Sigmoid colon (tissue), 4 donors: ENCODE data around the gene ATRNL1.

ENCODE experiments used
- EP300 ChIP-seq, 4 donors: sonication (generic); formaldehyde crosslinking; IDR thresholded peaks; one replicate each; pipeline ENCODE4 v1.6.1; 2017; ENCODE audit warnings: antibody characterized with exemption in 4 of 4
- POLR2A ChIP-seq, 2 donors: fragments of 450-650 bp; IDR thresholded peaks; one replicate each; pipeline ENCODE4 v1.6.1; 2016; ENCODE audit warnings: antibody characterized with exemption in 2 of 2, mild to moderate bottlenecking in 2 of 2, moderate library complexity in 2 of 2
- POLR2AphosphoS5 ChIP-seq, 4 donors: sonication (generic); formaldehyde crosslinking; IDR thresholded peaks; one replicate each; pipeline ENCODE4 v1.6.1; 2017; ENCODE audit warnings: antibody characterized with exemption in 4 of 4
- TF ChIP-seq, protein P1 (sequence below), 4 experiments: fragments of 450-650 bp in 3 of 4; fragments of 200-600 bp in 1 of 4; IDR thresholded peaks; one replicate each; pipeline ENCODE4 v1.5.1; 2016 to 2019; ENCODE audit warnings: antibody characterized with exemption in 4 of 4, mild to moderate bottlenecking in 3 of 4, moderate library complexity in 2 of 4

DNA sequence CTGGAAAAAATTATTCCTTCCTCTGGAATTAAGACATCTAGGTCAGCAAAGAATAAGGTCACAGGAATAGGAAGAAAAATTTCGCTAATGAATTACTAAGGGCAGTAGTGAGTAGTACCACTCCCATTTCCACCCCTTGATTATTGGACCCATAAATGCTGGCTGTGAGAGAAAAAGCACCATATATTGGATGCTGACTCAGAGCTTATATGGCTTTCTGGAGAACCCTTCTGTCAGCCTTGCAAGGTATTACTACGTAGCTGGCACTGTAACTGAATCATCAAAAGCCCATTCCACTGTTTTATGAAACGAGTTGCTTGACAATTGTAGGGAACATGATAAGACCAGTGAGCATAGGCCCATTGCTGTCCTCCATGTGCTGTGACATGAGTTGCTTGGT lies 179.3 kb downstream of the ATRNL1 start:
- TF ChIP-seq, protein P1, sequence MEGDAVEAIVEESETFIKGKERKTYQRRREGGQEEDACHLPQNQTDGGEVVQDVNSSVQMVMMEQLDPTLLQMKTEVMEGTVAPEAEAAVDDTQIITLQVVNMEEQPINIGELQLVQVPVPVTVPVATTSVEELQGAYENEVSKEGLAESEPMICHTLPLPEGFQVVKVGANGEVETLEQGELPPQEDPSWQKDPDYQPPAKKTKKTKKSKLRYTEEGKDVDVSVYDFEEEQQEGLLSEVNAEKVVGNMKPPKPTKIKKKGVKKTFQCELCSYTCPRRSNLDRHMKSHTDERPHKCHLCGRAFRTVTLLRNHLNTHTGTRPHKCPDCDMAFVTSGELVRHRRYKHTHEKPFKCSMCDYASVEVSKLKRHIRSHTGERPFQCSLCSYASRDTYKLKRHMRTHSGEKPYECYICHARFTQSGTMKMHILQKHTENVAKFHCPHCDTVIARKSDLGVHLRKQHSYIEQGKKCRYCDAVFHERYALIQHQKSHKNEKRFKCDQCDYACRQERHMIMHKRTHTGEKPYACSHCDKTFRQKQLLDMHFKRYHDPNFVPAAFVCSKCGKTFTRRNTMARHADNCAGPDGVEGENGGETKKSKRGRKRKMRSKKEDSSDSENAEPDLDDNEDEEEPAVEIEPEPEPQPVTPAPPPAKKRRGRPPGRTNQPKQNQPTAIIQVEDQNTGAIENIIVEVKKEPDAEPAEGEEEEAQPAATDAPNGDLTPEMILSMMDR (IDR thresholded peaks at IDR 0.05), result no peak
- no peak for TF ChIP-seq EP300 (IDR thresholded peaks at IDR 0.05)
- TF ChIP-seq POLR2A (IDR thresholded peaks at IDR 0.05), result no peak
- no peak for TF ChIP-seq POLR2AphosphoS5 (IDR thresholded peaks at IDR 0.05)
